Type B pancreatic cell (in vitro differentiated cells): ENCODE measurements around the gene NELL1. TPM values are rescaled to one million over a fixed set of nuclear protein-coding genes. Genes with fewer than 3 reads are reported as not detected.

Experiments used
- DNase-seq: peaks from one replicate; pipeline ENCODE4 v3.0.0; 2021; ENCODE audit warnings: mixed read lengths; ENCODE audit not compliant: unreplicated experiment; ENCODE audit errors: extremely low spot score
- H3K27ac Mint-ChIP-seq: 2 replicates; pipeline ENCODE4 v1.8.0; 2021; ENCODE audit warnings: mild to moderate bottlenecking, mixed read lengths
- H3K27me3 Mint-ChIP-seq: 2 replicates; pipeline ENCODE4 v1.8.0; 2021; ENCODE audit warnings: mixed read lengths
- H3K36me3 Mint-ChIP-seq: 2 replicates; pipeline ENCODE4 v1.8.0; 2021; ENCODE audit warnings: mixed read lengths
- H3K4me1 Mint-ChIP-seq: one replicate; pipeline ENCODE4 v1.8.0; 2021; ENCODE audit warnings: mixed read lengths; ENCODE audit not compliant: unreplicated experiment
- H3K4me3 Mint-ChIP-seq: 2 replicates; pipeline ENCODE4 v1.8.0; 2021; ENCODE audit warnings: mild to moderate bottlenecking, mixed read lengths
- H3K9me3 Mint-ChIP-seq: 2 replicates; pipeline ENCODE4 v1.8.0; 2021; ENCODE audit warnings: mixed read lengths
- CTCF ChIP-seq: fragments of 200-600 bp; sonication (generic); conservative IDR thresholded peaks from 2 replicates; pipeline ENCODE4 v1.5.0; 2021; ENCODE audit warnings: antibody characterized with exemption, mild to moderate bottlenecking
- total RNA-seq: library from RNA; stranded (reverse); gene quantifications from 2 replicates; pipeline ENCODE4 v1.2.1, GENCODE V29; 2021; ENCODE audit warnings: low replicate concordance

The NELL1 gene
- total RNA-seq, 1 donor from 2014 or later = 16.9 TPM

DNA sequence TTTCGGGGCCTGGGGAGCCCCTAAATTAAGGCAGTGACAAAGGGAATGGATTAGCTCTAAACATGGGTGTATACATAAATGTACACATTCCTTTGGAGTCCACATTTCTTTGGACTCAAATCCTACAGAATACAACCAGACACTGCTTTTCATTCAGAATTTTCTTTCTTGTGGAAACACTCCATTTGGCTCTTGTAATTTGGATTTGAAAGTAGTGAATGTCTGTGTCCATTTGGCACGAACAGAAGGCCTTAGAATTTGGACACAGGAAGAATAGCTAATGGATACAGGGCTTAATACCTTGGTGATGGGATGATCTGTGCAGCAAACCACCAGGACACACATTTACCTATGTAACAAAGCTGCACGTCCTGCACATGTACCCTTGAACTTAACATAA, 399.5 kb downstream of the NELL1 start:
- Mint-ChIP-seq H3K9me3 (no peaks in the 10 kb centered on the region), H3K4me1 (no peaks in the 10 kb centered on the region), H3K27me3 (no peaks in the 10 kb centered on the region)

DNA sequence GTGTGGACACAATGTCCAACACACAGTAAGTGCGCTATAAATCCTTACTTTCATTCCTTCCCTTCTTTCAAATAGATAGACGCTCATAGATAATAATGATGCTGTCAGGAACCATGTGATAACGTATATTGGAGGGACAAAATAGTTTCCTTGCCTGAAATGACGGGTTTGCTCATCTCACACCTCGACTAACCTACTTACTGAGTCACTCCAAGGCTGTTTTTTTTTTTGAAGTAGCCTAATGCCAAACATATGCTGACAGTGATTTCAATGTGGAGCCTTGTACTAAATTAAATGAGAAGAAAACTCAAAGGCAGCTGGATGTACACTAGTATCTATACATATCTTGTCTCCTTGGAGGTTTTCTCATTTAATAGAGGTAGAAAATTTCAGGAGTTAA, 400.5 kb downstream of the NELL1 start:
- no peak for DNase-seq
- H3K9me3 Mint-ChIP-seq = no peaks in the 10 kb centered on the region
- no peaks in the 10 kb centered on the region for H3K27me3 Mint-ChIP-seq
- no peak overlapping the region for H3K27ac Mint-ChIP-seq
- no peak overlapping the region for H3K4me3 Mint-ChIP-seq
- no peaks in the 10 kb centered on the region for H3K36me3 Mint-ChIP-seq
- TF ChIP-seq CTCF = no peak
- no peaks in the 10 kb centered on the region for H3K4me1 Mint-ChIP-seq

More for the DNA sequence above, 399.5 kb downstream of the NELL1 start:
- H3K4me3 Mint-ChIP-seq = no peak overlapping the region
- no peak overlapping the region for H3K27ac Mint-ChIP-seq
- TF ChIP-seq CTCF = no peak
- no peaks in the 10 kb centered on the region for H3K36me3 Mint-ChIP-seq
- no peak for DNase-seq

GRCh38 chr11:21072558-21072957, 403.2 kb downstream of the NELL1 start:
- Mint-ChIP-seq H3K9me3 (no peaks in the 10 kb centered on the region), H3K27me3 (no peaks in the 10 kb centered on the region), H3K4me1 (no peaks in the 10 kb centered on the region), H3K27ac (no peak overlapping the region), H3K4me3 (no peak overlapping the region), H3K36me3 (no peaks in the 10 kb centered on the region)
- no peak for DNase-seq
- TF ChIP-seq CTCF = no peak

DNA sequence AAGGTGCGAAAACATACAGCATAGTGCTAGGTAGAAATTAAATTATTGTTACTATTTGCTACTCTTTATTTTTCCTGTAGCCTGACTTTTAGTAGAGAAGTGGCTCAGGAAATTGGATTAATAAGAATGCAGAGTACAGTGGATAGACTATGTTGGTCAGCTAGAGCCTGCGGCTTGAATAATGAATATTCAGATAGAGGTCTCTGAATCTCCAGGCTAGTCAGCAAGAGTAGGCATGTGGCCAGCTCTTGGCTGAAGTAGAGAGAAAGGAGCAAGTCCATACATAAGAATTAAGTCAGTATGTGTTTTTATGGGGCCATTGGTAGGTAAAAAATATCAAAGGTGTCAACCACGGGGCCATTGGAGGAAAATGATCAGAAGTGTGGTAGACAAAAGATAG, 413.5 kb downstream of the NELL1 start:
- Mint-ChIP-seq H3K27me3 (no peaks in the 10 kb centered on the region), H3K4me1 (no peaks in the 10 kb centered on the region), H3K36me3 (no peaks in the 10 kb centered on the region), H3K4me3 (no peak overlapping the region), H3K9me3 (no peaks in the 10 kb centered on the region), H3K27ac (no peak overlapping the region)
- DNase-seq = no peak
- TF ChIP-seq CTCF = no peak

DNA sequence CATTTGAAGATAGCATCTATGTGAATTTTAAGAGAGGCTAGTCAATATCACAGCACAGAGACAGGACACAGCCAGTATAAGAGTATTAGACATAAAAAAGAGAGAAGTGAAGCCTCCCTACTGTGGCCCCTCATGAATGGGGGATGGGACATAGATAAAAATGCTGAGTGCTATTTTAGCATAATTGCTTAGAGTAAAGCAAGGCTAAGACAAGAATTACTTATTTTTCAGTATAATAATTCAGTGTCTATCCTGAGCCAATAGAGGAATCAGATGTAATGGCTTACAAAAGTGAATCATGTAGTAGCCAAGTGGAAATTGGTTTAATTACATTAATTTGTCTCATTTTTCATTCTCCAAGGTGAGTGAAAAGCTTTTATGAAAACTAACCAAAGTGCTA, 419.5 kb downstream of the NELL1 start:
- Mint-ChIP-seq H3K4me3 (no peak overlapping the region), H3K9me3 (no peaks in the 10 kb centered on the region), H3K36me3 (no peaks in the 10 kb centered on the region), H3K27me3 (no peaks in the 10 kb centered on the region), H3K4me1 (no peaks in the 10 kb centered on the region), H3K27ac (no peak overlapping the region)
- DNase-seq = no peak
- no peak for TF ChIP-seq CTCF

DNA sequence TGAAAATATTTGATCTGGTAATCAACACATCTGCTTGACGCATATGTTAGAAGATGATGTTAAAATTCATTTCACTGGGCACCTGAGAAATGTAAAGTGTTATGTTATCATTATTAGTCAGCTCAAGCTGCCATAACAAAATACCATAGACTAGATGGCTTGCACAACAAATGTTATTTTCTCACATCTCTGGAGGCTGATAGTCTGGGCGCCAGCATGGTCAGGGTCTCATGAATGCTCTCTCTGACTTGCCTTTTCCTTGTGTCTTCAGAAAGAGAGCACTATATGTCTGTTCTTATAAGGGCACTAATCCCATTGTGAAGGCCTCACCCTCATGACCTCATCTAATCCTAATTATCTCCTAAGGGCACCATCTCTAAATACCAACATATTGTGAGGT, 435.3 kb downstream of the NELL1 start:
- Mint-ChIP-seq H3K27ac (peak overlapping the region; percentile 5), H3K4me1 (peaks cover 9% of the 10 kb centered on the region), H3K9me3 (no peaks in the 10 kb centered on the region), H3K27me3 (peaks cover 3% of the 10 kb centered on the region), H3K36me3 (no peaks in the 10 kb centered on the region), H3K4me3 (no peak overlapping the region)
- no peak for TF ChIP-seq CTCF
- DNase-seq = no peak
